Mammary epithelial cell (primary cell): Measurements from ENCODE around the gene CDK5.

Experiments
- EZH2 ChIP-seq: IDR thresholded peaks from 2 replicates; pipeline ENCODE4 v1.6.1; 2012; ENCODE audit warnings: low read length, inconsistent platforms, borderline replicate concordance
- TF ChIP-seq, protein P1 (sequence below), 2 donors: IDR thresholded peaks in 1 of 2; conservative IDR thresholded peaks in 1 of 2; 2 replicates each; pipeline ENCODE4 v1.5.1; 2011 to 2012; ENCODE audit warnings: inconsistent platforms in 2 of 2, low read length in 2 of 2, mild to moderate bottlenecking in 2 of 2, control low read depth in 1 of 2, low read depth in 1 of 2; ENCODE audit not compliant: insufficient read depth in 1 of 2; ENCODE audit errors: extremely low read depth in 1 of 2

DNA sequence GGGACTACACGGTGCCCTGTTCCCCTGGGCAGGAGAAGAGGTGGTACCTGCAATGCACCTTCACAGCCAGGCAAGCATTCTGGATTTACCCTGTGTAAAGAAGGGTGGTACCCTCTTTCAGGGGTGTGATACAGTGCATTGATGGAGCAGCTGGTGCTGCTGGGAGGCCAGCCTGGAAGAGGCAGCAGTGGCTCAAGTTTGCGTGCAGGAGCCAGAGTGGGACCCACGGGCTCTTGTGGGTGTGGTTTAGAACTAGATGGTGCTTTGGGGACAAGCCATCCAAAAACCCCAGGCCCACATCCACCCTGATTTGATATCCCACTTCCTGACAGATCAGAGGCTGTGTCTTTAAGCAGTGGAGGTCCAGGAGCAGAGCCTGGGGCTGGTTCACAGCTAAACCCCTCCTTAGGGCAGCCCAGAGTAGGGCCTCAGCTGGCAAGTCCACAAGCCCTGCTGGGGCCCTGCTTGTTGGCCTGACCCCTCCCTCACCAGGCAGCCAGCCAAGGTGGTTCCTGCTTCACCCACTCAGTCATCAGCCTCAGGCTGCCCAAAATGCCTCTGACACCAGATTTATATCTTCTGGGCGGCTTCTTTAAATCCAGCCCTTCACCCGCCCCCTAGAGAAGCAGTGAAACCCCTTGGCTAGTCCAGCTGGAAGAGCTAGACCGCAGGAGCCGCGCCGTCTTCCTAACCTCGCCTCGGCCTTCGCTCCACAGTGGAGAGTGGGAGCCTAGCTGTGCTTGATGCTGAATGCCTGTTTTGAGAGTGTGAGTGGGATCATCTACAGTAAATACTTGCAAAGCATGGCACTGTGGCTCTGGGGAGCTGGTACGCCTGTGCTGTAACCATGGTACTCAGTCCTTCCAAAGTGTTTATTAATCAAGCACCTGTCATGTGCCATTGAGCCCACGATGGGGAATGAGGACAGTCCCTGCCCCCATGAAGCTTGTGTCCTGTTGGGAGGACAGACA is 10.8 kb downstream of the CDK5 start:
- TF ChIP-seq, protein P1, sequence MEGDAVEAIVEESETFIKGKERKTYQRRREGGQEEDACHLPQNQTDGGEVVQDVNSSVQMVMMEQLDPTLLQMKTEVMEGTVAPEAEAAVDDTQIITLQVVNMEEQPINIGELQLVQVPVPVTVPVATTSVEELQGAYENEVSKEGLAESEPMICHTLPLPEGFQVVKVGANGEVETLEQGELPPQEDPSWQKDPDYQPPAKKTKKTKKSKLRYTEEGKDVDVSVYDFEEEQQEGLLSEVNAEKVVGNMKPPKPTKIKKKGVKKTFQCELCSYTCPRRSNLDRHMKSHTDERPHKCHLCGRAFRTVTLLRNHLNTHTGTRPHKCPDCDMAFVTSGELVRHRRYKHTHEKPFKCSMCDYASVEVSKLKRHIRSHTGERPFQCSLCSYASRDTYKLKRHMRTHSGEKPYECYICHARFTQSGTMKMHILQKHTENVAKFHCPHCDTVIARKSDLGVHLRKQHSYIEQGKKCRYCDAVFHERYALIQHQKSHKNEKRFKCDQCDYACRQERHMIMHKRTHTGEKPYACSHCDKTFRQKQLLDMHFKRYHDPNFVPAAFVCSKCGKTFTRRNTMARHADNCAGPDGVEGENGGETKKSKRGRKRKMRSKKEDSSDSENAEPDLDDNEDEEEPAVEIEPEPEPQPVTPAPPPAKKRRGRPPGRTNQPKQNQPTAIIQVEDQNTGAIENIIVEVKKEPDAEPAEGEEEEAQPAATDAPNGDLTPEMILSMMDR (conservative IDR thresholded peaks at IDR 0.05 in 1 of 2, IDR thresholded peaks at IDR 0.05 in 1 of 2; ENCODE audit: extremely low read depth in 1 of 2, insufficient read depth in 1 of 2, low read depth in 1 of 2, low read length in 2 of 2) = no peak
- no peak for TF ChIP-seq EZH2
